Measurements from ENCODE around the gene PIK3IP1. TPM values are rescaled to one million over a fixed set of nuclear protein-coding genes. Genes with fewer than 3 reads are reported as not detected.
"Not testable (repeated sequence)": the region's sequence is repeated elsewhere in the genome, so short reads cannot be mapped to it uniquely, and the experiment has no call there.

The PIK3IP1 gene
- total and polyA plus RNA-seq, 10 donors = 36.1 to 152 (median 97.8) TPM

DNA sequence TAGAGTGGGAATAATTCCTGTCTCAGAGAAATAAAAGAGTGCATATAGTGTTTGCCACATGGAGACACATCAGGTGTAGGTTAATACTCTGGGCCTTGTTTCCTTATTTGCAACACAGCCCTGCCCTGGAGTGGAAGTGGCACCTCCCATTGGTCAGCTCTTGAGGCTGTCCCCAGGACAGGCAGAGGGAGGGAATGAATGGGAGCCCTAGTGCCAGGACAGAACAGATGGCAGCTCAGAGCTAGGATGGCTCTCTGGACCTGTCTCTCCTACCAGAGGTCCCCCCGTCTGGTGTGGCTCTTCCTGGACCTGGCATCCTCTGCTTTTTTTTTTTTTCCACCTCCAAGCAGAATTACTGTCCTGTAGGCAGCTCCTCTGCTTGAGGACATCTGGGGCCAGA lies 44.6 kb downstream of the PIK3IP1 start:
- peaks cover 0 to 70% (median 0%) of the 10 kb centered on the region in 6 donors for H3K36me3 ChIP-seq
- H3K4me1 ChIP-seq = peaks cover 3 to 53% (median 23%) of the 10 kb centered on the region in 6 donors
- DNase-seq = no peak
- no peaks in the 10 kb centered on the region for H3K27me3 ChIP-seq (replicated peaks in 1 of 7)
- intact Hi-C loops (cut with DNase I; ENCODE audit: low total_unique reads) = no loop called here
- 48 to 90% (median 62%) methylated on average over 1 of the region's 1 CpG for WGBS, 5 donors
- no peak for TF ChIP-seq POLR2A (IDR thresholded peaks at IDR 0.05)
- TF ChIP-seq, protein P1, sequence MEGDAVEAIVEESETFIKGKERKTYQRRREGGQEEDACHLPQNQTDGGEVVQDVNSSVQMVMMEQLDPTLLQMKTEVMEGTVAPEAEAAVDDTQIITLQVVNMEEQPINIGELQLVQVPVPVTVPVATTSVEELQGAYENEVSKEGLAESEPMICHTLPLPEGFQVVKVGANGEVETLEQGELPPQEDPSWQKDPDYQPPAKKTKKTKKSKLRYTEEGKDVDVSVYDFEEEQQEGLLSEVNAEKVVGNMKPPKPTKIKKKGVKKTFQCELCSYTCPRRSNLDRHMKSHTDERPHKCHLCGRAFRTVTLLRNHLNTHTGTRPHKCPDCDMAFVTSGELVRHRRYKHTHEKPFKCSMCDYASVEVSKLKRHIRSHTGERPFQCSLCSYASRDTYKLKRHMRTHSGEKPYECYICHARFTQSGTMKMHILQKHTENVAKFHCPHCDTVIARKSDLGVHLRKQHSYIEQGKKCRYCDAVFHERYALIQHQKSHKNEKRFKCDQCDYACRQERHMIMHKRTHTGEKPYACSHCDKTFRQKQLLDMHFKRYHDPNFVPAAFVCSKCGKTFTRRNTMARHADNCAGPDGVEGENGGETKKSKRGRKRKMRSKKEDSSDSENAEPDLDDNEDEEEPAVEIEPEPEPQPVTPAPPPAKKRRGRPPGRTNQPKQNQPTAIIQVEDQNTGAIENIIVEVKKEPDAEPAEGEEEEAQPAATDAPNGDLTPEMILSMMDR (IDR thresholded peaks at IDR 0.05 in 8 of 11, conservative IDR thresholded peaks at IDR 0.05 in 3 of 11) = no peak
- TF ChIP-seq POLR2AphosphoS5 (IDR thresholded peaks at IDR 0.05) = no peak
- H3K27ac ChIP-seq = peak overlapping the region in 3 of 8 donors; percentile 5 to 57 (median 38)
- H3K9me3 ChIP-seq = no peaks in the 10 kb centered on the region
- peak overlapping the region in 4 of 8 donors; percentile 16 to 53 (median 34) for H3K4me3 ChIP-seq

DNA sequence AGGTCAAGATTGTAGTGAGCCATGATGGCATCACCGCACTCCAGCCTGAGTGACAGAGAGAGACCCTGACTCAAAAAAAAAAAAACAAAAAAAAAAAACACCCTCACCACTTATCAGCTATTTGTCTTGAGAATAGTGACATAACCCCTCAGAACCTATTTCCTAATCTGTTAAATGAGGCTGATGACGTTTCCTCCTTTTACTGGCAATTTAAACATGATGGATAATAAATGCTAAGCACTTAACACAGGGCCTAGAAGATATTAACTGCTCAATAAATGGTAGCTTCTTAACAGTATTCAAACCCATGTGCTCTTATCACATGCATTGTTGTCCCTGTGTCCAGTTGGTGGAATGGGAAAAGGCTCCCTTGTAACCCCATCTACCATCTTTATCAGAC lies 45.6 kb downstream of the PIK3IP1 start:
- Histone ChIP-seq H3K4me1 (peaks cover 3 to 53% (median 23%) of the 10 kb centered on the region in 6 donors), H3K27ac (peak overlapping the region in 3 of 8 donors; percentile 5 to 57 (median 38)), H3K4me3 (no peak overlapping the region), H3K27me3 (replicated peaks in 1 of 7) (no peaks in the 10 kb centered on the region), H3K9me3 (no peaks in the 10 kb centered on the region), H3K36me3 (peaks cover 0 to 69% (median 0%) of the 10 kb centered on the region in 6 donors)
- WGBS, 5 donors = 62 to 81% (median 69%) methylated on average over 2 of the region's 2 CpGs
- TF ChIP-seq POLR2AphosphoS5 (IDR thresholded peaks at IDR 0.05) (no peak), POLR2A (IDR thresholded peaks at IDR 0.05) (no peak)
- TF ChIP-seq, protein P1 (IDR thresholded peaks at IDR 0.05 in 8 of 11, conservative IDR thresholded peaks at IDR 0.05 in 3 of 11) = no peak
- intact Hi-C loops (cut with DNase I; ENCODE audit: low total_unique reads) = no loop called here
- no peak for DNase-seq

DNA sequence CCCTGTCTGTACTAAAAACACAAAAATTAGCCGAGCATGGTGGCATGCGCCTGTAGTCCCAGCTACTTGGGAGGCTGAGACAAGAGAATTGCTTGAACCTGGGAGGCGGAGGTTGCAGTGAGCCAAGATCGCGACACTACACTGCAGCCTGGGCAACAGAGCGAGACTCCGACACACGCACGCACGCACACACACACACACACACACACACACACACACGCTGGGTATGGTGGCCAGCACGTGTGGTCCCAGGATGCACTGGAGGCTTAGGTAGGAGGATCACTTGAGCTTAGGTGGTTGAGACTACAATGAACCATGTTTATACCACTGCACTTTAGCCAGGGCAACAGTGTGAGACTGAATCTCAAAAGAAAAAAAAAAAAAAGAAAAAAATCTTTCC lies 46.3 kb downstream of the PIK3IP1 start:
- intact Hi-C loops (cut with DNase I; ENCODE audit: low total_unique reads); H3K4me3 ChIP-seq; H3K27me3 ChIP-seq (replicated peaks in 1 of 7); H3K9me3 ChIP-seq; DNase-seq: not testable (repeated sequence)
- Histone ChIP-seq H3K4me1 (peaks cover 3 to 53% (median 23%) of the 10 kb centered on the region in 6 donors), H3K27ac (peak overlapping the region in 2 of 8 donors; percentile 38 to 45), H3K36me3 (peaks cover 0 to 70% (median 0%) of the 10 kb centered on the region in 6 donors)
- 76 to 97% (median 88%) methylated on average over 9 to 12 of the region's 12 CpGs for WGBS, 5 donors

DNA sequence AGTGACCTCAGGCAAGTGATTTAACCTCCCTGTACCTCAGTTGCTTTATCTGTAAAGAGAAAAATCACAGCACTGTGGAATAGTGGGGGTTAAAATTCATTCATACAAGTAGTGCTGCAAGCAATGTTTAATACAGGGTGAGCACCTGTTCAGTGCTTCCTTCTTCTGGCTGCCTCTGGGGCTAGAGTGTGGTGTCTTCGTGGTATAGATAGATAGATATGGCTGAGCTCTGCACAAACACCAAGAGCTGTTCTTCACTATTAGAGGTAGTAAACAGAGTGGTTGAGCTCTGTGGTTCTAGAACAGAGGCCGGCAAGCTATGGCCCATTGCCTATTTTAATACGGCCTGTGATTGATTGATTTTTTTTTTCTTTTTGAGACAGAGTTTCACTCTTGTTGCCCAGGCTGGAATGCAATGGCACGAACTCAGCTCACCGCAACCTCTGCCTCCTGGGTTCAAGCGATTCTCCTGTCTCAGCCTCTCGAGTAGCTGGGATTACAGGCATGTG lies 47.3 kb downstream of the PIK3IP1 start:
- Histone ChIP-seq H3K36me3 (peaks cover 0 to 71% (median 0%) of the 10 kb centered on the region in 6 donors), H3K4me3 (no peak overlapping the region), H3K27ac (no peak overlapping the region), H3K4me1 (peaks cover 3 to 54% (median 23%) of the 10 kb centered on the region in 6 donors), H3K9me3 (no peaks in the 10 kb centered on the region), H3K27me3 (replicated peaks in 1 of 7) (no peaks in the 10 kb centered on the region)
- no peak for DNase-seq
- TF ChIP-seq POLR2A (IDR thresholded peaks at IDR 0.05) (no peak), POLR2AphosphoS5 (IDR thresholded peaks at IDR 0.05) (no peak)
- TF ChIP-seq, protein P1 (IDR thresholded peaks at IDR 0.05 in 8 of 11, conservative IDR thresholded peaks at IDR 0.05 in 3 of 11) = no peak
- 77 to 84% (median 81%) methylated on average over 7 of the region's 7 CpGs for WGBS, 5 donors
- intact Hi-C loops (cut with DNase I; ENCODE audit: low total_unique reads) = no loop called here

Data from spleen (tissue), 11 donors.